ENCODE data around the gene GPR37L1.

The GPR37L1 gene, protein sequence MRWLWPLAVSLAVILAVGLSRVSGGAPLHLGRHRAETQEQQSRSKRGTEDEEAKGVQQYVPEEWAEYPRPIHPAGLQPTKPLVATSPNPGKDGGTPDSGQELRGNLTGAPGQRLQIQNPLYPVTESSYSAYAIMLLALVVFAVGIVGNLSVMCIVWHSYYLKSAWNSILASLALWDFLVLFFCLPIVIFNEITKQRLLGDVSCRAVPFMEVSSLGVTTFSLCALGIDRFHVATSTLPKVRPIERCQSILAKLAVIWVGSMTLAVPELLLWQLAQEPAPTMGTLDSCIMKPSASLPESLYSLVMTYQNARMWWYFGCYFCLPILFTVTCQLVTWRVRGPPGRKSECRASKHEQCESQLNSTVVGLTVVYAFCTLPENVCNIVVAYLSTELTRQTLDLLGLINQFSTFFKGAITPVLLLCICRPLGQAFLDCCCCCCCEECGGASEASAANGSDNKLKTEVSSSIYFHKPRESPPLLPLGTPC

DNA sequence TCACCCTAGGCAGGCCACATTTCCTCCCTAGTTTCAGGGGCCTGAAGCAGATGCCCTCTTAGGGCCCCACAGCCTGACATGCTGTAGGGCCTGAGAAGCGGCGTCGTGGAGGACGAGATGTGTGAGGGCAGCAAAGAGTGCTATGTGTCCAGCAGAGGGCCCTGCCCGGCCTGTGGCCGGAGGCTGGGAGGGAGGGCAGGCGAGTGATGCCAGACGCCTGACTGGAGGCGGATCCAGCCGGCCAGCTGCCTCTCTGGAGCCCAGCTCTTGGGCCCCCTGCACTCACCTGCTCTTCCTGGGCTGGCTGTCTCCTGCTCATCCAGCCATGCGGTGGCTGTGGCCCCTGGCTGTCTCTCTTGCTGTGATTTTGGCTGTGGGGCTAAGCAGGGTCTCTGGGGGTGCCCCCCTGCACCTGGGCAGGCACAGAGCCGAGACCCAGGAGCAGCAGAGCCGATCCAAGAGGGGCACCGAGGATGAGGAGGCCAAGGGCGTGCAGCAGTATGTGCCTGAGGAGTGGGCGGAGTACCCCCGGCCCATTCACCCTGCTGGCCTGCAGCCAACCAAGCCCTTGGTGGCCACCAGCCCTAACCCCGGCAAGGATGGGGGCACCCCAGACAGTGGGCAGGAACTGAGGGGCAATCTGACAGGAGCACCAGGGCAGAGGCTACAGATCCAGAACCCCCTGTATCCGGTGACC lies at the start of gene GPR37L1:
Gene GPR37L1, plus strand, starts transcription at position 279 of the 697 bp plus-strand sequence. Its CDS starts 47 bp downstream, at position 326.
- intact Hi-C loops (cut with micrococcal nuclease) = no loop called here
- H3K36me3 Mint-ChIP-seq (ENCODE audit: low read depth) = no peaks in the 10 kb centered on the region
- H3K27me3 Mint-ChIP-seq = peaks cover 9% of the 10 kb centered on the region
- H3K27ac Mint-ChIP-seq = no peak within 1 kb of the TSS
- peaks cover 7% of the 10 kb centered on the region for H3K4me1 Mint-ChIP-seq (ENCODE audit: low read depth)
- no peak within 1 kb of the TSS for H3K4me3 Mint-ChIP-seq
- H3K9me3 Mint-ChIP-seq = no peaks in the 10 kb centered on the region

DNA sequence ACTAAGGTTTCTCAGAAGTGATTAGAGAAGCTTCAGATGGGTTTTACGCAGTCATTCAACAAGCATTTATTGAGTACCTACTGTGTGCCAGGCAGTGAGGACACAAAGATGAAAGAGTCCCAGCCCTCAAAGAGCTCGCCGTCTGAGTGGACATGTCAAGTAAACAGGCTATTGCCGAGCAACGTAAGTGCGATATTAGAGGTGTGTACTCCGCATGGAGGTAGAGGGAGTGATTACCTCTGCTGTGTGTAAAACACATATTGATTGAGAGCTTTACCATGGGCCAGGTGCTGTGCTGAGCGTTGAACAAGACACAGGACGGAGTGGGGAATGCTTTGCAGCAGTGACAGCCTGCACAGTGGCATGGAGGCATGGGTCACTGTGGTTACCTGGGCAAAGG lies 49.5 kb upstream of the GPR37L1 start:
- Mint-ChIP-seq H3K27ac (no peak overlapping the region), H3K9me3 (no peaks in the 10 kb centered on the region), H3K36me3 (ENCODE audit: low read depth) (no peaks in the 10 kb centered on the region), H3K4me3 (no peak overlapping the region), H3K27me3 (no peaks in the 10 kb centered on the region), H3K4me1 (ENCODE audit: low read depth) (no peaks in the 10 kb centered on the region)
- intact Hi-C loops (cut with micrococcal nuclease) = no loop called here

DNA sequence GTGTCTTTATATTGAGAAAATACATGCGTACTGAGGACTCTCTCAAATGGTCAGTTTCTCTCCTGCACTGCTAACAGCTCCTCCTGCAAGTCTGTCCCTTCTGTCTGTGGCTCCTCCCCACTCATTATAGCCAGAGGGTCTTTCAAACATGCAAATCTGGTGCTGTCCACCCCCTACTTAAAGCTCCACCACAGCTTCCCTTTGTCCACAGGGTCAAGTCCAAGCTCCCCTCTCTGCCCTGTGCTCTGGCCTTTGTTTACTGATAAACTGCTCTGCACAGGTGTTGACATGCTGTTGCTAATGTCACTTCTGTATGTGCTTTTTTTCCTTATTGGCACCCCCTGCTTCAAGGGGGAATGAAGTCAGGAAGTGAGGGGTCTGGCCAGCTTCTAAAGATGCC lies 47.7 kb upstream of the GPR37L1 start:
- H3K4me3 Mint-ChIP-seq = no peak overlapping the region
- no peak overlapping the region for H3K27ac Mint-ChIP-seq
- no peaks in the 10 kb centered on the region for H3K9me3 Mint-ChIP-seq
- intact Hi-C loops (cut with micrococcal nuclease) = no loop called here
- H3K4me1 Mint-ChIP-seq (ENCODE audit: low read depth) = no peaks in the 10 kb centered on the region
- no peaks in the 10 kb centered on the region for H3K27me3 Mint-ChIP-seq
- H3K36me3 Mint-ChIP-seq (ENCODE audit: low read depth) = no peaks in the 10 kb centered on the region

DNA sequence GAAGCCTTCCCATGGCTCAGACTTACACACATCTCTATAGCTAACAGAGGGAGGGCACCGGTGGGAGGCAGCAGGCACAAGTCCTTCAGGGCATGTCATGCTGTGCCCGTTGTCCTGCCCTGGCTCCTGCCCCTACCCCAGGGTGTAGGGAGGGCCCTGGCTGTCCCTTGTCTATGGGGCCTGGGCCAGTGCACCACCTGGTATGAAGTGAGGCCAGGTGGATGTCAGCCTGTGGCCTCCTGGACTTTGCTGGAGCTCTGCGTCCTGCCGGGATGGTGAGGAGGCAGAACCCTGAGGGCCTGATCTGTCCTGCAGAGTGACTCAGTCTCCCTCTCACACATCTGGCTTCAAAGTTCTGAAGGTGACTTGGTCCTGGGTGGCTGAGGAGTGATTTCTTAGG lies 47.3 kb upstream of the GPR37L1 start:
- Mint-ChIP-seq H3K27me3 (no peaks in the 10 kb centered on the region), H3K4me3 (no peak overlapping the region), H3K9me3 (no peaks in the 10 kb centered on the region), H3K4me1 (ENCODE audit: low read depth) (no peaks in the 10 kb centered on the region), H3K27ac (no peak overlapping the region), H3K36me3 (ENCODE audit: low read depth) (no peaks in the 10 kb centered on the region)
- intact Hi-C loops (cut with micrococcal nuclease) = no loop called here

DNA sequence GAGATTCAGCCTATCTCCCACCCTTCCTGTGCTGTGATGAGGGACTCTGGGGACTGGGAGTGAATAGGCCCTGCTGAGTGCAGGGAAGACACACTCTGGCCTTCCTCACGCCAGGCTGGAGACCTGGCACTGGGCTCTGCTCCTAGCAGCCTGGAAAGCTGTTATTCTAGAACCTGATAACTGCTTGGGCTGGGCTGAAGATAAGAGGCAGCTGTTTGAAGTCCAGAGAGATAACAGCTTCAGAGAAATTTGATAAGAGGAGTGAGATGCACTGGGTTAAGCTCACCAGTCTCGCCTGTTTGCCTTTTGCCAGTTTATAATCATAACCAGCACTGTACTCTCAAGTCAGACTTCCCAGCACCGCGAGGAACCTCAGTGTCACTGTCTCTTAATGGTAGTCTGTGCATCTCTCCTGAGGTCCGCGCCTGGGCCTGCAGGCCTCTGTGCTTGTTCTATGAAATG lies 46.6 kb upstream of the GPR37L1 start:
- no peaks in the 10 kb centered on the region for H3K27me3 Mint-ChIP-seq
- H3K4me1 Mint-ChIP-seq (ENCODE audit: low read depth) = no peaks in the 10 kb centered on the region
- no peak overlapping the region for H3K4me3 Mint-ChIP-seq
- H3K27ac Mint-ChIP-seq = no peak overlapping the region
- no peaks in the 10 kb centered on the region for H3K36me3 Mint-ChIP-seq (ENCODE audit: low read depth)
- no peaks in the 10 kb centered on the region for H3K9me3 Mint-ChIP-seq
- intact Hi-C loops (cut with micrococcal nuclease) = no loop called here

DNA sequence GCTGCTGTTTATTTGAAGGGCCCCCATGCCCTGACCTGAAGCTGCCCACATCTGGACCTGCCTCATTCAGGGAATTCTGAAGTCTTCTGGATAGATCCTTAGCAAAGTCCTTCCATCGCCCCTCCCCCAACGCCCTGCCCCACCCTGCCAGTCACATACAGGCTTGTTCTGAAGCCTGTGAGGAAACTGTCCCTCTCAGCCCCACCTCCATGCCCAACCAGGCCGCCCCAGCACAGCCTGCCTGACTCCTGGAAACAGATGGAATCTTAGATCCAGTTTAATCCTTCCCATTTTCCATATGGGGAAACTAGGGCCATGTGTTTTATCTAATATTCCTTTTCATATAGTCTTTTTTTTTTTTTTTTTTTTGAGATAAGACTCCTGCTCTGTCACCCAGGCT lies 44.5 kb upstream of the GPR37L1 start:
- H3K4me3 Mint-ChIP-seq = no peak overlapping the region
- H3K36me3 Mint-ChIP-seq (ENCODE audit: low read depth) = no peaks in the 10 kb centered on the region
- no peaks in the 10 kb centered on the region for H3K9me3 Mint-ChIP-seq
- no peak overlapping the region for H3K27ac Mint-ChIP-seq
- no peaks in the 10 kb centered on the region for H3K4me1 Mint-ChIP-seq (ENCODE audit: low read depth)
- intact Hi-C loops (cut with micrococcal nuclease) = no loop called here
- H3K27me3 Mint-ChIP-seq = no peaks in the 10 kb centered on the region

DNA sequence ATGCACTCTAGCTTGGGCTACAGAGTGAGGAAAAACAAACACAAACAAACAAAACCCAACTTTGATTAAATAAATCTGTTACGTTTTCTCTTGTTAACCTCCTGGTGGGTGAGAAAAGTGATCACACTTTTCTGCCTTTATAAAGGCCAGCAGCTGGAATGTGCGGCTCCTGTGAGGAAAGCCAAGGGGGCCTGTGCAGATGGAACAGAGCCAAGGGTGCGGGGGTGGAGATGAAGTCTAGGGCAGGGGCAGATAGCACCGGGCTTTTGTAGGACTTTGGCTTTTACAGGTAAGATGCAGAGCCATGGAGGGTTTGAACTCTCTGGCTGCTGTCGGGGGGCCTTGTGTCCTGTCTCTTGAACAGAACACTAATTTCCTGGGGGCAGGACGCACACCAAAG lies 40.7 kb upstream of the GPR37L1 start:
- intact Hi-C loops (cut with micrococcal nuclease) = no loop called here
- no peak overlapping the region for H3K27ac Mint-ChIP-seq
- no peak overlapping the region for H3K4me3 Mint-ChIP-seq
- no peaks in the 10 kb centered on the region for H3K27me3 Mint-ChIP-seq
- no peaks in the 10 kb centered on the region for H3K9me3 Mint-ChIP-seq
- H3K36me3 Mint-ChIP-seq (ENCODE audit: low read depth) = no peaks in the 10 kb centered on the region
- H3K4me1 Mint-ChIP-seq (ENCODE audit: low read depth) = no peaks in the 10 kb centered on the region

DNA sequence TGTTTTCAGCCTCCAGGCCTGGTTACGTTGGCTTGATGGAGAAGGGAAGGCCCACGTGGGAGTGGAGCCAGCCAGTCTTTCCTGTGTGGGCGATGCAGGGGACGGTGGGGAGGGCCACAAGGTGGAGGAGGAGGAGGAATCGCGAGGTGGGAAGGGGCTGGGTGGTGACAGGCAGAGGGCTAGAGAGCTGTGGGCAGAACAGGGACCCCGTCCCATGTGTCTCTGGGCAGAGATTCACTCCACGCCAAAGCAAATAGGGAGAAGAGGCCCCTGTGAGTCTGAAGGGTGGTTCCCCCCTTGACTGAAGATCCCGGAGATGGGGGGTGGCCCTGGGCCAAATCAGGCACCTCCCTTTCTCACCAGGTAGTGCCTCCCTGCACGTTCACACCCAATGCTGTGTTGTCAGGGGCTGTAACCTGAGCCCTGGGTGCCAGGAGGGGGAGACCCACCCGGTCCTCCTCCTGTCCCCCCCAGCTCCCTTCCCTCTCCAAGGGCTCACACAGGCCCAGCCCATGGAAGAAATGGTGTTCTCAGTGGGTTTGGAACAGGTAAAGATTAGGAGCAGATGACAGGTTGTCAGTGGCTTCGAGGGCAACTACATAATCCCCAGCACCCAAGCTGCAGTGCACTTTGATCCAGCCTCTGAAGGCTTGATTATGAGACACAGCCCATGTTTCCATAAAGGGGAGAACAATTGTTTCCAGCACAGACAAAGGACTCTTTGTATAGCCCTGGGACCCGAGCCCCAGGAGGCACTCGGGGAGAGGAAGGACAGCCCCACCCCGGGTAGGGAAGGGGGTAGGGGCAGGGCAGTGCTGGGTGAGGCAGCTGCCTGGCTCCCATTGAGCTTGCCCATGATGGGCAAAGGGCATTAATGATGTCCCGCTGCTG lies 37.7 kb upstream of the GPR37L1 start:
- Mint-ChIP-seq H3K4me1 (ENCODE audit: low read depth) (no peaks in the 10 kb centered on the region), H3K9me3 (no peaks in the 10 kb centered on the region), H3K27ac (no peak overlapping the region), H3K36me3 (ENCODE audit: low read depth) (no peaks in the 10 kb centered on the region), H3K4me3 (no peak overlapping the region), H3K27me3 (no peaks in the 10 kb centered on the region)
- intact Hi-C loops (cut with micrococcal nuclease) = no loop called here

DNA sequence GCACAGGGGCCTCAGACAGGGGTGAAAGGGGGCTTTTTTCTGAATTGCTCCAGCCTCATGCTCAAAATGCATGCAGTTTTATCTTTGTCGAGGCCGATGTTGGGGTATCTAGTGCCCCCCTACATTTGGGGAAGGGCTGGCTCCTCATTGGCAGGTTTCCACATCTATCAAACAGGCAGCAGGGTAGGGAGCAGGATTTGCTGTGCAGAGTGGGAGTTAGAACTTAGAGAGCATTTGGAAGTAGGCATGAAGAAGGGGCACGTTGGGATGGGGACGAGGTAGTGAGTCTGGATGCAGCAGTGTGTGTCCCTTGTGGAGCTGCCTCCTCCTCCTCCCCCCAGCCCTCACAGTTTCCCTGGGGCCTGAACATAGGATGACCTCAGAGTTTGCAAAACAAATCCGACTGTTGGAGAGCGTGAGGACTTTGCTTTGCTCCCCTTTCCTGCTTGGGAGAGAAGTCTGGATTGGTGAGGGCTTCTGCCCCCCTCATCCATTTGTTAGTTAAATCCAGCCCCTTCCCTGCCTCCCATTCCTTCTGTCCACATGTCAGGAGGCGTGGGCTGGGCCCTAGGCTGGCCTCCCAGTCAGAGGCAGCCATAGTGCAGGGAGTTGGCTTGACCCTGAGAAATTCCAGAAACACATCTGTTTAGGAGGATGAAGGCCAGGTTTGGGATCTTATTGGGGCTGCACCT lies 36.9 kb upstream of the GPR37L1 start:
- Mint-ChIP-seq H3K27me3 (peaks cover 1% of the 10 kb centered on the region), H3K4me3 (no peak overlapping the region)
- intact Hi-C loops (cut with micrococcal nuclease) = no loop called here

DNA sequence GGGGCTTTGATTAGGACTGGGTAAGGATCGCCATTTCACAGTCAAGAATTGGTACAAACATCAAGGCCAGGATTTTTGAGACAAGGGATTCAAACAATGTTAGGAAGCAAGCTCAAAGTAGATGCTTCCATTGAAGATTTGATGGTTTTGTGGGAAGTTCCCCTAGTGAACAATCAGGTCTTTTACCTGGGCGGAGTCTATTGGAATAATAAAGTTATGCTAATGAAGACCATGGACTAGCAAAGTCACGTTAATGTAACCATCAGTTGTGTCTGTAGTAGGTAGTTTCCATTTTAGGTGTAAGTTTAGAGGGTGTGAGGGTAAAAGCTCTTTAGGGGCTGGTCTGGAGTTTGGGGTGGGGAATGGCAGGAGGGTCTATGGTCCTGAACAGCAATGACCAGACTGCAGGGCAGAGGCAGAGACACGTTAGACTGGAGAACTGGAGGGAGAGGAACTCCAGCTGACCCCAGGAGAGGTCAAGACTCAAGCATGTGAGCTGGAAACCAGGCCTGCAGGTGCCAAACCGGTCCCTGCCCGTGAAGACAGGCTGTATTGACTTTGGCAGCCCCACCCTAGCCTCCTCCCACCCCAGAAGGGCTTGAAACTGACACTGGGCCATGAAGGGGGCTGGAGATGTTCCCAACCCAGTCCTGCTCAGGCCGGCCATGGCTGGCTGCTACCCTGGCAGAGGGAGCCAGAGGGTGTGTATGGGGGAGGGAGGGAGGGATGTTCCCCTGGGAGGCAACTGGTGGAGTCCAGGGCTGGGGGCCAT lies 36.0 kb upstream of the GPR37L1 start:
- intact Hi-C loops (cut with micrococcal nuclease) = no loop called here
- no peaks in the 10 kb centered on the region for H3K9me3 Mint-ChIP-seq
- H3K4me1 Mint-ChIP-seq (ENCODE audit: low read depth) = no peaks in the 10 kb centered on the region
- H3K36me3 Mint-ChIP-seq (ENCODE audit: low read depth) = no peaks in the 10 kb centered on the region
- no peak overlapping the region for H3K27ac Mint-ChIP-seq
- H3K4me3 Mint-ChIP-seq = no peak overlapping the region
- peaks cover 4% of the 10 kb centered on the region for H3K27me3 Mint-ChIP-seq

More for the DNA sequence above, 36.9 kb upstream of the GPR37L1 start:
- Mint-ChIP-seq H3K4me1 (ENCODE audit: low read depth) (no peaks in the 10 kb centered on the region), H3K36me3 (ENCODE audit: low read depth) (no peaks in the 10 kb centered on the region), H3K27ac (no peak overlapping the region), H3K9me3 (no peaks in the 10 kb centered on the region)

DNA sequence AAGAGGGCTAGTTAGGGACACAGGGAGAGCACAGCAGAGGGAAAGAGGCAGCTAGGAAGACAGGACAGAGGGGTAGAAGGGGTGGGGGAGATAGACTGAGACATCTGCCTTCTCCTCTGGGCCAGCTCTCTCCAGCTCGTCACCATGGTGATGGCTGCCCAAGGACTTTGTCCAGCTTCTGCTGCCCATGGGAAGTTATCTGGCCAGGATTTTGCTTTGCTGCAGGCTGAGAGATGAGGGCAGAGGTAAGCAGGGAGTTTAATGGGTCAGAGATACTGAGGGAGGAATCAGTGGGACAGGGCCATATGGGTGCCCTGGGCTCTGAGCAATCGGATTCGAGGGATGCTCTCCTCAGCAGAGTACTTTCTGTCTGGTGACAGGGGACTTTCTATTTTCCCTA lies 34.5 kb upstream of the GPR37L1 start:
- no peak overlapping the region for H3K27ac Mint-ChIP-seq
- no peak overlapping the region for H3K4me3 Mint-ChIP-seq
- no peaks in the 10 kb centered on the region for H3K4me1 Mint-ChIP-seq (ENCODE audit: low read depth)
- no peaks in the 10 kb centered on the region for H3K36me3 Mint-ChIP-seq (ENCODE audit: low read depth)
- H3K27me3 Mint-ChIP-seq = peaks cover 4% of the 10 kb centered on the region
- intact Hi-C loops (cut with micrococcal nuclease) = no loop called here
- H3K9me3 Mint-ChIP-seq = no peaks in the 10 kb centered on the region

DNA sequence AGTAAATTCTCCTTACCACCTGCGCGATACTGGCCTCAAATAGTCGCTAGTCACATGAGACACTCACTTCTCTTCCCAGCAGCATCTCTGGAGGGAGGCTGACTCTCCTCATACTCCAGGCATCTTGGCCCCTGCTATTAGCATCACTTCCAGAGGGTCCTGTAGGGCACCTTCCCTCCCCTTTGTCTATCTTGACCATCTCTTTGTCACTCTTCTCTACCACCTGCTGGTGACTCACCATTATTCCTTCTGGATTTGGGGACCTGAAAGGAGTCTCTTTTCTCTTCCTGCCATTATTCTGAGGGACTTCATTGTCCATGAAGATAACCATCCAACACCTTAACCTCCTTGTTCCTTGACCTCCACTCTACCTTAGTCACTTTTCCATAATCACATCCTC lies 31.7 kb upstream of the GPR37L1 start:
- intact Hi-C loops (cut with micrococcal nuclease) = no loop called here
- Mint-ChIP-seq H3K4me3 (no peak overlapping the region), H3K27ac (no peak overlapping the region), H3K36me3 (ENCODE audit: low read depth) (no peaks in the 10 kb centered on the region), H3K4me1 (ENCODE audit: low read depth) (no peaks in the 10 kb centered on the region), H3K9me3 (no peaks in the 10 kb centered on the region), H3K27me3 (peaks cover 4% of the 10 kb centered on the region)

DNA sequence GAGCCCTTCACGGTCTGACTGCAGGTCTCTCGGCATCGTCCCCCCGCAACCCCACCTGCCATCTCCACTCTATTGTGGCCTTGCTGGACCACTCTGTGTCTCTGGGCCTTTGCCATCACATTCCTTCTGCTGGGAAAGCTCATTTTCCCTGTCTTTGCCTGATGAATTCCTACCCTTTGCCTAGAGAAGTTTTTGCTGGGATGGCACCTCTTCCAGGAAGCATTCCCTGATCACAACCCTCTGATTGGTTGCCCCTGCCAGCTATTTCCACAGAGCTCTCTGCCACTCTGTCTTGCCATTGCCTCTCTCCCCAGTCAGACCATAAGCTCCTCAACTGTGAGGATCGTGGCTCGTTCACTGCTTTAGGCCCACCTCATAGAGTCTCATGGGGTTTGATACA lies 28.9 kb upstream of the GPR37L1 start:
- Mint-ChIP-seq H3K9me3 (no peaks in the 10 kb centered on the region), H3K4me3 (no peak overlapping the region), H3K36me3 (ENCODE audit: low read depth) (no peaks in the 10 kb centered on the region), H3K27ac (no peak overlapping the region), H3K4me1 (ENCODE audit: low read depth) (no peaks in the 10 kb centered on the region), H3K27me3 (peaks cover 4% of the 10 kb centered on the region)
- intact Hi-C loops (cut with micrococcal nuclease) = no loop called here

All from dendritic cell treated with granulocyte-macrophage colony-stimulating factor and Interleukin-4, amounts not matched to agents 40 ng/mL and 50 ng/mL, for 4 days (primary cell).